K562 (cell line): Measurements from ENCODE around the gene PSMD2. TPM values are rescaled to one million over a fixed set of nuclear protein-coding genes. Genes with fewer than 3 reads are reported as not detected.

Experiments
- ATAC-seq: fragments of 200-7000 bp; cut with Tn5 transposase; 3 replicates; pipeline ENCODE4 v1.9.1; 2020; ENCODE audit warnings: moderate library complexity
- BruUV-seq: library from RNA; stranded (reverse); fragments of 400-500 nt; replicated peaks from 2 replicates; lab custom pipeline; 2021; lab: Mats Ljungman, UMichigan
- CTCF ChIA-PET: fragments of 300-600 bp; formaldehyde crosslinking; extraction: SDS; loops from one replicate; lab custom pipeline; 2021; ENCODE audit warnings: low intra/inter-chr PET ratio; lab: Yijun Ruan, JAX
- POLR2A ChIA-PET: fragments of 300-600, 350-650 bp; sonication (Branson Sonifier 250); formaldehyde crosslinking; extraction: SDS; loops from one replicate; lab custom pipeline; 2021; ENCODE audit warnings: antibody characterized with exemption, inconsistent platforms; lab: Yijun Ruan, JAX
- DNase-seq, 4 experiments: peaks; one replicate each; pipeline versions ENCODE4 v3.0.0 to v3.0.0-alpha.2; 2011 to 2018; ENCODE audit warnings: low spot score in 3 of 4, mixed read lengths in 3 of 4; ENCODE audit errors: extremely low read depth in 1 of 4
- FAIRE-seq: peaks from 2 replicates; lab custom pipeline; 2011; peaks lifted over from hg19 to GRCh38; lab: Jason Lieb, UNC
- H2AFZ ChIP-seq: 2 replicates; pipeline ENCODE4 v1.6.0; 2011; ENCODE audit warnings: low read depth, low read length, control low read depth, inconsistent platforms
- H3K27ac ChIP-seq: fragments of 200-600 bp; 3 replicates; pipeline ENCODE4 v1.8.0; 2011; ENCODE audit warnings: low read depth, mild to moderate bottlenecking, control low read depth, inconsistent platforms, low read length, moderate library complexity, mixed read lengths; ENCODE audit errors: extremely low read depth
- H3K27me3 ChIP-seq, 2 experiments: fragments of 300-600 bp in 1 of 2; 2 replicates in 1 of 2; 3 replicates in 1 of 2; pipeline versions ENCODE4 v1.6.0 to v1.8.0; 2011; ENCODE audit warnings: inconsistent platforms in 2 of 2, low read length in 2 of 2, mild to moderate bottlenecking in 1 of 2, mixed read lengths in 1 of 2, moderate library complexity in 1 of 2; ENCODE audit not compliant: control insufficient read depth in 2 of 2, insufficient read depth in 2 of 2
- H3K36me3 ChIP-seq: fragments of 300-600 bp; 3 replicates; pipeline ENCODE4 v1.8.0; 2011; ENCODE audit warnings: mild to moderate bottlenecking, low read length, inconsistent platforms; ENCODE audit not compliant: control insufficient read depth, insufficient read depth
- H3K4me1 ChIP-seq, 2 experiments: fragments of 200-600 bp in 1 of 2; replicated peaks in 1 of 2; 2 replicates in 1 of 2; 3 replicates in 1 of 2; pipeline versions ENCODE4 v1.5.1 to v1.8.0; 2011; ENCODE audit warnings: inconsistent platforms in 2 of 2, low read length in 2 of 2, mild to moderate bottlenecking in 1 of 2, mixed read lengths in 1 of 2, moderate library complexity in 1 of 2; ENCODE audit not compliant: control insufficient read depth in 2 of 2, insufficient read depth in 2 of 2
- H3K4me2 ChIP-seq: 2 replicates; pipeline ENCODE4 v1.6.1; 2011; ENCODE audit warnings: low read length, control low read depth, inconsistent platforms, mixed read lengths; ENCODE audit not compliant: insufficient read depth
- H3K4me3 ChIP-seq: fragments of 200-600 bp; sonication (generic), shearing (Covaris generic); 2 replicates; pipeline ENCODE4 v1.5.1; 2016; ENCODE audit warnings: control low read depth, inconsistent platforms
- H3K79me2 ChIP-seq: fragments of 200-600 bp; 3 replicates; pipeline ENCODE4 v1.8.0; 2011; ENCODE audit warnings: low read length, inconsistent platforms; ENCODE audit not compliant: control insufficient read depth, insufficient read depth
- H3K9ac ChIP-seq, 2 experiments: 2 replicates each; pipeline versions ENCODE4 v1.6.0 to v1.6.1; 2011; ENCODE audit warnings: low read depth in 2 of 2, low read length in 2 of 2, control low read depth in 1 of 2, inconsistent platforms in 1 of 2, mild to moderate bottlenecking in 1 of 2, mixed read lengths in 1 of 2; ENCODE audit not compliant: insufficient read depth in 1 of 2
- H3K9me1 ChIP-seq: one replicate; pipeline ENCODE4 v1.6.0; 2011; ENCODE audit warnings: inconsistent platforms, mild to moderate bottlenecking, low read length, moderate library complexity; ENCODE audit not compliant: control insufficient read depth, insufficient read depth
- H3K9me3 ChIP-seq: replicated peaks from 2 replicates; pipeline ENCODE4 v1.5.1; 2011; ENCODE audit warnings: low read depth, low read length, inconsistent platforms; ENCODE audit not compliant: control insufficient read depth, insufficient read depth
- H4K20me1 ChIP-seq: replicated peaks from 2 replicates; pipeline ENCODE4 v1.6.1; 2011; ENCODE audit warnings: low read length, inconsistent platforms, mixed read lengths; ENCODE audit not compliant: control insufficient read depth, insufficient read depth
- CBX8 ChIP-seq: fragments of 200-600 bp; sonication (generic); IDR thresholded peaks from 2 replicates; pipeline ENCODE4 v1.6.1; 2012; ENCODE audit warnings: borderline replicate concordance, mixed run types, low read depth, mild to moderate bottlenecking, moderate library complexity, mixed read lengths, low read length, control low read depth, inconsistent platforms; ENCODE audit not compliant: poor library complexity, severe bottlenecking; ENCODE audit errors: extremely low read depth
- EHMT2 ChIP-seq: fragments of 450-650 bp; IDR thresholded peaks from 2 replicates; pipeline ENCODE4 v1.6.1; 2018; ENCODE audit warnings: antibody characterized with exemption
- EWSR1 ChIP-seq: fragments of 450-650 bp; IDR thresholded peaks from 2 replicates; pipeline ENCODE4 v1.6.1; 2018; ENCODE audit warnings: borderline replicate concordance, mild to moderate bottlenecking, low read depth, moderate library complexity; ENCODE audit not compliant: partially characterized antibody
- HOMEZ ChIP-seq: fragments of 250-450 bp; sonication (Bioruptor Pico); IDR thresholded peaks from 2 replicates; pipeline ENCODE4 v1.4.0; 2020; ENCODE audit warnings: mild to moderate bottlenecking, moderate library complexity
- ILK ChIP-seq: fragments of 450-650 bp; IDR thresholded peaks from 2 replicates; pipeline ENCODE4 v1.6.1; 2016; ENCODE audit warnings: missing genetic modification characterization, low read depth, mild to moderate bottlenecking, missing compliant biosample characterization, moderate library complexity, borderline replicate concordance
- MAFK ChIP-seq: IDR thresholded peaks from 2 replicates; pipeline ENCODE4 v1.6.1; 2011; ENCODE audit warnings: low read length, improper control_type of control experiment
- MLLT1 ChIP-seq, 2 experiments: fragments of 450-650 bp; IDR thresholded peaks; 2 replicates each; pipeline ENCODE4 v1.6.1; 2016
- MYBL2 ChIP-seq, 2 experiments: fragments of 450-650 bp in 1 of 2; sonication (generic) in 1 of 2; formaldehyde crosslinking in 1 of 2; IDR thresholded peaks; 2 replicates each; pipeline versions ENCODE4 v1.6.1 to v1.8.1; 2017 to 2022; ENCODE audit warnings: borderline replicate concordance in 1 of 2, inconsistent platforms in 1 of 2, low read depth in 1 of 2, mild to moderate bottlenecking in 1 of 2, missing genetic modification reagents in 1 of 2, moderate library complexity in 1 of 2
- NFATC3 ChIP-seq: fragments of 450-650 bp; IDR thresholded peaks from 2 replicates; pipeline ENCODE4 v1.6.1; 2017; ENCODE audit warnings: mild to moderate bottlenecking
- OTX1 ChIP-seq: fragments of 450-650 bp; formaldehyde crosslinking; IDR thresholded peaks from 2 replicates; pipeline ENCODE4 v1.4.0; 2022; ENCODE audit warnings: mild to moderate bottlenecking
- POLR3A ChIP-seq: IDR thresholded peaks from 2 replicates; pipeline ENCODE4 v1.6.1; 2011; ENCODE audit warnings: borderline replicate concordance, mild to moderate bottlenecking, moderate library complexity; ENCODE audit not compliant: insufficient read length, insufficient read depth; ENCODE audit errors: extremely low read depth
- ZC3H4 ChIP-seq: sonication (generic); formaldehyde crosslinking; IDR thresholded peaks from 2 replicates; pipeline ENCODE4 v1.9.0; 2021; ENCODE audit warnings: missing genetic modification reagents, borderline replicate concordance
- ZEB2 ChIP-seq: fragments of 450-650 bp; IDR thresholded peaks from 2 replicates; pipeline ENCODE4 v1.6.1; 2016
- ZNF134 ChIP-seq: fragments of 250-450 bp; sonication (Bioruptor Pico); conservative IDR thresholded peaks from 2 replicates; pipeline ENCODE4 v1.4.0; 2020
- ZNF699 ChIP-seq: fragments of 250-450 bp; sonication (Bioruptor Pico); IDR thresholded peaks from 2 replicates; pipeline ENCODE4 v1.8.0; 2021; ENCODE audit warnings: mild to moderate bottlenecking, moderate library complexity; ENCODE audit not compliant: insufficient replicate concordance
- WGBS: fragments of 100-300 bp; shearing (Covaris generic); methylation state at CpG from one replicate; pipeline ENCODE4 v1.1.6; 2016; ENCODE audit warnings: low coverage, mixed read lengths; ENCODE audit not compliant: insufficient coverage; ENCODE audit errors: missing lambda C conversion rate; 5-methylcytosine and 5-hydroxymethylcytosine counted together
- in situ Hi-C: fragments of 300-500 bp; cut with MboI; formaldehyde crosslinking; loops from 4 replicates; pipeline ENCODE4 v1.15.0; 2018; ENCODE audit warnings: inconsistent platforms, mixed read lengths
- intact Hi-C: fragments of 100-400 bp; cut with micrococcal nuclease; formaldehyde crosslinking; loops from 2 replicates; pipeline ENCODE4 v1.14.2; 2022
- polyA plus RNA-seq, 8 experiments: library from polyadenylated mRNA; depleted of rRNA in 4 of 8; stranded (reverse) in 5 of 8; unstranded in 3 of 8; fragments of >200 nt; fragmentation: Nextera tagmentation in 2 of 8; fragmentation: Illumina TruSeq in 1 of 8; extraction: Ambion mirVana in 2 of 8; extraction: Trizol in 1 of 8; gene quantifications; 2 replicates each; pipeline versions ENCODE4 v1.2.1 to v1.2.3, GENCODE V29; 2011 to 2014; ENCODE audit warnings: inconsistent platforms in 1 of 8, missing spikeins in 1 of 8
- total RNA-seq, 7 experiments: library from RNA; depleted of rRNA in 6 of 7; stranded (reverse); fragments of >200 nt in 6 of 7; fragmentation: Illumina TruSeq in 2 of 7; extraction: Trizol in 2 of 7; gene quantifications; 2 replicates each; pipeline versions ENCODE4 v1.2.1 to v1.2.3, GENCODE V29; 2011 to 2021; ENCODE audit warnings: low replicate concordance in 1 of 7

PSMD2 gene
- total and polyA plus RNA-seq, 9 of the 15 experiments (the other 6 are each of a cell fraction or from before 2014, with no cell fraction given): 152 to 484 (median 295) TPM

DNA sequence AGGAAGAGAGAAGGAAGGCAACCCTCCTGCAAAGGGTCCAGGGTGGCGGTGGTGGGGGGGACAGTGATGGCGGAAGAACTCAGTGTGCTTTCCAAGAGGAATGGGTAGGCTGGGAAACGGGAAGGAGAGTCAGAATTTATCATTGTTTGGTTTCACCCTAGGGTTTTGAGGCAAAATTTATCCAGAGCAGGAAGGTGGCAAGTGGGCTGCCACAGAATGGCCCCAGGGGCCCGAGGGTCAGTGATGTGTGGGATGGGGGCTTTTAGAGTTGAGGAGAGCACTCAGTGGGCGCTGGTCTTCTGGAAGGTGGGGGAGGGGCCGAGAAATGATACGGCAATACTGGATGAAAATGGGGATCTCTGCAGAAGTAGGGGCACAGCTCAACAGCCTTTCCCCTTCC is 38.9 kb downstream of the PSMD2 start:
- ChIA-PET POLR2A (interaction anchor here (1.4 to 1.9 kb wide), 2 partner anchors 10 to 11 kb away, joined by 7 to 8 read pairs; no protein-coding TSS in a partner anchor), CTCF (interaction anchor here (0.6 kb wide), 1 partner anchor 11 kb away, joined by 3 read pairs; no protein-coding TSS in a partner anchor)
- H3K9me1 ChIP-seq: peaks cover 11% of the 10 kb centered on the region
- H4K20me1 ChIP-seq: peaks cover 24% of the 10 kb centered on the region
- TF ChIP-seq MYBL2 (IDR thresholded peaks at IDR 0.05; ENCODE audit: low read depth): no peak
- no peak for TF ChIP-seq MYBL2 (CRISPR knock-in tag; IDR thresholded peaks at IDR 0.05; ENCODE audit: borderline replicate concordance)
- no peak for TF ChIP-seq EHMT2
- TF ChIP-seq CBX8: no peak
- TF ChIP-seq MAFK: no peak
- no peak for TF ChIP-seq ZNF134 (CRISPR knock-in tag)
- no peak for TF ChIP-seq MLLT1 (IDR thresholded peaks at IDR 0.05)
- no peak for TF ChIP-seq NFATC3
- no peak for TF ChIP-seq ZEB2
- TF ChIP-seq ZC3H4 (CRISPR knock-in tag): no peak
- no peak for TF ChIP-seq HOMEZ (CRISPR knock-in tag)
- no peak for TF ChIP-seq ILK (tag)
- TF ChIP-seq POLR3A: no peak
- no peak for TF ChIP-seq ZNF699
- no peak for TF ChIP-seq OTX1 (CRISPR knock-in tag)
- TF ChIP-seq EWSR1: no peak
- no peaks in the 10 kb centered on the region for H3K27me3 ChIP-seq
- 70% methylated on average over 7 of the region's 7 CpGs for WGBS
- intact Hi-C loops (no loop called here), in situ Hi-C loops (no loop called here)
- peaks cover 37 to 57% of the 10 kb centered on the region in 2 experiments for H3K4me1 ChIP-seq
- DNase-seq (no peak), ATAC-seq (no peak), FAIRE-seq (no peak)
- H3K4me3 ChIP-seq: no peak overlapping the region
- H3K9me3 ChIP-seq: no peaks in the 10 kb centered on the region
- H3K27ac ChIP-seq: no peak overlapping the region
- BruUV-seq: no TSS peak
- H3K79me2 ChIP-seq: peaks cover 16% of the 10 kb centered on the region
- no peak overlapping the region for H3K4me2 ChIP-seq
- H3K36me3 ChIP-seq: peaks cover 36% of the 10 kb centered on the region
- no peak overlapping the region for H2AFZ ChIP-seq
- H3K9ac ChIP-seq: peak overlapping the region in 1 of 2 experiments; percentile 47; a peak in 1 of 4 replicates
